Measurements from ENCODE around the gene LIFR. TPM values are rescaled to one million over a fixed set of nuclear protein-coding genes. Genes with fewer than 3 reads are reported as not detected.

The LIFR gene
- total RNA-seq, 1 donor from 2014 or later: 110 TPM

DNA sequence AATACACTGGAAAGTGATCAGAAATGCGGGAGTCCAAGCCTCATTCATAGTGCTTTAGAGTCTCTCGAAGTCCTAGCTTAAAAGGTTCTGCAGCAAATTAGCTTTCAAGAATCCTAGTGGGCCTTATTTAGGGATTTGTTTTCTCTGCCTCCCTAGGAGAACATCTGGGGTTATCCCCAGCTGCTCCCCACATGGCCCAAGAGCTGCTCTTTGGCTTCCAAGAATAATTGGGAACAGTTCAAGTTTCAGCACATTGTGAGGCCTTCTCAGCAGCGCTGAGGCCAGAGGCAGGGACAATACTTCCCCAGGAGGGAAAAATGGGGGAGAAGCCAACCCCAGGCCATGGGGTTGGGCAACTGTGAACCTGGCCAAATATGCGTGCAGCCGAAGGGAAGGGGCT lies 108.7 kb downstream of the LIFR start:
- Histone ChIP-seq H3K4me1 (peaks cover 5% of the 10 kb centered on the region), H3K27me3 (ENCODE audit: low read depth) (peaks cover 20% of the 10 kb centered on the region), H3K9me3 (no peaks in the 10 kb centered on the region), H3K4me3 (no peak overlapping the region), H3K27ac (no peak overlapping the region), H3K36me3 (no peaks in the 10 kb centered on the region)
- TF ChIP-seq, protein P1, sequence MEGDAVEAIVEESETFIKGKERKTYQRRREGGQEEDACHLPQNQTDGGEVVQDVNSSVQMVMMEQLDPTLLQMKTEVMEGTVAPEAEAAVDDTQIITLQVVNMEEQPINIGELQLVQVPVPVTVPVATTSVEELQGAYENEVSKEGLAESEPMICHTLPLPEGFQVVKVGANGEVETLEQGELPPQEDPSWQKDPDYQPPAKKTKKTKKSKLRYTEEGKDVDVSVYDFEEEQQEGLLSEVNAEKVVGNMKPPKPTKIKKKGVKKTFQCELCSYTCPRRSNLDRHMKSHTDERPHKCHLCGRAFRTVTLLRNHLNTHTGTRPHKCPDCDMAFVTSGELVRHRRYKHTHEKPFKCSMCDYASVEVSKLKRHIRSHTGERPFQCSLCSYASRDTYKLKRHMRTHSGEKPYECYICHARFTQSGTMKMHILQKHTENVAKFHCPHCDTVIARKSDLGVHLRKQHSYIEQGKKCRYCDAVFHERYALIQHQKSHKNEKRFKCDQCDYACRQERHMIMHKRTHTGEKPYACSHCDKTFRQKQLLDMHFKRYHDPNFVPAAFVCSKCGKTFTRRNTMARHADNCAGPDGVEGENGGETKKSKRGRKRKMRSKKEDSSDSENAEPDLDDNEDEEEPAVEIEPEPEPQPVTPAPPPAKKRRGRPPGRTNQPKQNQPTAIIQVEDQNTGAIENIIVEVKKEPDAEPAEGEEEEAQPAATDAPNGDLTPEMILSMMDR (IDR thresholded peaks at IDR 0.05): no peak
- peak in 1 of 2 donors; percentile 16 for ATAC-seq
- DNase-seq: no peak
- intact Hi-C loops (cut with DNase I): no loop called here

DNA sequence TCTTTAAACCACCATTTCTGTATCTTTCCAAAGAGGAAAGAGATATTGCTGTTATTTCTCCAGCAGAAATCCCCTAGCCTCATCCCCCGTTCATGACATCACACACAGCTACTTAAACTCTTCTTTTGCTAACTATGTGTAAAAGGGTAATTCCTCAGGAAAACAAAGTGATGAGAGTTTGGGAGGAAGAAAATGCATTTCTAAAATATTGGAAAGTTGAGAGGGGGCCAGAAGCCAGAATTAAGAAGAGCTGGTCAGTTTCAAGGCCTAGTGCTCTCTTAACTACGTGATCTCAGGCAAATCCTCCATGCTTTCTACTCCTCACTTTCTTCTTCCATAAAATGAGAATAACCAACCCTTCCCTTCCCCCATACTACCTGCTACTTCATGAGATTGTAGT lies 109.4 kb downstream of the LIFR start:
- ATAC-seq (no peak), DNase-seq (no peak)
- TF ChIP-seq, protein P1 (IDR thresholded peaks at IDR 0.05): no peak
- H3K27me3 ChIP-seq (ENCODE audit: low read depth): peaks cover 20% of the 10 kb centered on the region
- H3K36me3 ChIP-seq: no peaks in the 10 kb centered on the region
- H3K27ac ChIP-seq: no peak overlapping the region
- H3K4me3 ChIP-seq: no peak overlapping the region
- H3K4me1 ChIP-seq: peaks cover 5% of the 10 kb centered on the region
- intact Hi-C loops (cut with DNase I): no loop called here
- no peaks in the 10 kb centered on the region for H3K9me3 ChIP-seq

DNA sequence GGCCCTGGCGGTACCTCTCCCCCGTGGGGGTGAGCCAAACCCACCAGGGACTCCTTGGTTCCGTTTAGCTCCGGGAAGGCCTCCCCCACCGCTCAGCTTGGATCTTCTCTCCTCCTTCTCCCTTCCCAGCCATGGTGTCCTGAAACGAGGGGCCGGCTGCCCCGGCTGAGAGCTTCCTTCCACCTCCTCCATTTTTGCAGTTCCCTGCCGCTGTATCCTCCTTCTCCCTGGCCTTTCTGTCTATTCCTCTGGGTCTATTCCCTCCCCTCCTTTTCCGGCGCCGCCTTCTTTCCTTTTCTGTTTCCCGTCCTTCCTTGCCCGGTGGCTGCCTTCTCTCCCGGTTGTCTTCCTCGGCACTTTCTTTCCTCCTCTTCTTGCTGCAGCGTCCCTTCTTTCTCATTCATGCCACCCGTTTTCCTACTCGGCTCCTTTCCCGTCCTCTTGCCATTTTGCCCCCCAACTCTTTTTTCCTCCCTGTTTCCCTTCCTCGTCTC lies 110.4 kb downstream of the LIFR start:
- Histone ChIP-seq H3K27me3 (ENCODE audit: low read depth) (peaks cover 13% of the 10 kb centered on the region), H3K4me1 (peaks cover 5% of the 10 kb centered on the region), H3K27ac (no peak overlapping the region), H3K36me3 (no peaks in the 10 kb centered on the region), H3K4me3 (peak overlapping the region; percentile 36), H3K9me3 (no peaks in the 10 kb centered on the region)
- intact Hi-C loops (cut with DNase I): no loop called here
- ATAC-seq: no peak
- no peak for DNase-seq
- TF ChIP-seq, protein P1 (IDR thresholded peaks at IDR 0.05): no peak

DNA sequence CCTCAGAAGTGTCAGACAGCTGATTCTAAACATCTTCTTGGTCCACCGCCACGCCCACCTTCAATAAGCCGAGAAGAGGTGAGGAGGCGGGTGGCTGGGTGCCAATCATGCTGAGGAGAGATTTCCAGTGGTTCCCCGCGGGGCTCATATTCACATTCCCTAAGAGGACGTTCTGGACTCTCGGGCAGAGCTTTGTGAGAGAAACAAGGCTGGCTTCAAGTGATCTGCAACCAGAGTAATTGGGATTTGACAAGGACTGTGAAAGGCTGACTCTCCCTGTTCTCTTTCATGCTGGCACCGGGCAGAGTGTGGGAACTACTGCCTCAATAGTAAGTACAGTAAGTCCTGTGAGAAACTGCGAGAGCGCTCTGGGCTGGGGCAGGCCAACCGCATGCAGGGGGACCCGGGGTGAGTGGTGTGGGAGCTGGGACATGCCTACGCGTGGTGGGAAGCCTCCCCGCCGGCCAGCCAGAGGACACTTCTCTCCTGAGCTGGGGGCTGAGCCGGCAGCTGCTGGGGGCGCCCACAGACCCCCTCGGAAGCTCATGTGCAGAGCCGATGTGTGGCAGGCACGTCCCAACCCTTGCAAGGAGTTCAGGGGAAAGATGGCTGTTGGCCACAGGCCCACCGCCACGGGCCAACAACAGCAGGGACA lies 110.9 kb downstream of the LIFR start:
- peaks cover 5% of the 10 kb centered on the region for H3K4me1 ChIP-seq
- intact Hi-C loops (cut with DNase I): no loop called here
- peaks cover 11% of the 10 kb centered on the region for H3K27me3 ChIP-seq (ENCODE audit: low read depth)
- H3K36me3 ChIP-seq: no peaks in the 10 kb centered on the region
- TF ChIP-seq, protein P1 (IDR thresholded peaks at IDR 0.05): no peak
- no peaks in the 10 kb centered on the region for H3K9me3 ChIP-seq
- ATAC-seq (peak in 1 of 2 donors; percentile 53), DNase-seq (peak; percentile 58)
- peak overlapping the region; percentile 36 for H3K4me3 ChIP-seq
- H3K27ac ChIP-seq: no peak overlapping the region

DNA sequence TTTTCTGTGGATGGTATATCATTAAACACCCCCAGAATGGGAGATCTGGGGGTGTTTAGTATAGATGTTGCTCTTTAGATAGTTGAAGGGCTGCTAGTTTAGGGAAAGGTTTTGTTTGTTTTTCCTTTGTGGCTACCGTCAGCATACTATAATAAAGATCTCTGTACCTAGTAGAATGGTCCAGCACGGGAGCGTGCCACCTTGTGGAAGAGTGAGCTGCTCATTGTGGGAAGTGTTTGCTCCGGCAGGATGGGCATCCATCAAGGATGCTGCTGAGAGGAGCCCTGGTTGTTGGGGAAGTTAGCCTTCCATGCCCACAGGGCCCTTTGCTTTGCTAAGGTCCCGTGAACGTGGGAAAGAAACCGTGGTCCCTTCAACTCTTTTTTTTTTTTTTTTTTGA lies 113.1 kb downstream of the LIFR start:
- intact Hi-C loops (cut with DNase I): no loop called here
- TF ChIP-seq, protein P1 (IDR thresholded peaks at IDR 0.05): no peak

More for the DNA sequence above, 113.1 kb downstream of the LIFR start:
- DNase-seq (no peak), ATAC-seq (no peak)
- Histone ChIP-seq H3K27me3 (ENCODE audit: low read depth) (peaks cover 8% of the 10 kb centered on the region), H3K36me3 (no peaks in the 10 kb centered on the region), H3K4me1 (no peaks in the 10 kb centered on the region), H3K9me3 (no peaks in the 10 kb centered on the region), H3K4me3 (no peak overlapping the region), H3K27ac (no peak overlapping the region)
